SK-N-SH (cell line): ENCODE measurements around the gene ADGRG3. TPM values are rescaled to one million over a fixed set of nuclear protein-coding genes. Genes with fewer than 3 reads are reported as not detected.

ENCODE experiments used
- CTCF ChIA-PET: fragments of 300-600, 350-600 bp; formaldehyde crosslinking; extraction: SDS; loops from one replicate; lab custom pipeline; 2021; lab: Yijun Ruan, JAX
- POLR2A ChIA-PET: fragments of 350-600 bp; sonication (Branson Sonifier 250); formaldehyde crosslinking; extraction: SDS; loops from one replicate; lab custom pipeline; 2020; ENCODE audit warnings: antibody characterized with exemption, inconsistent platforms; lab: Yijun Ruan, JAX
- DNase-seq: peaks from one replicate; pipeline ENCODE4 v3.0.0; 2012
- H2AFZ ChIP-seq: fragments of 200-600 bp; sonication (generic); 2 replicates; pipeline ENCODE4 v1.8.1; 2016; ENCODE audit warnings: antibody characterized with exemption, mild to moderate bottlenecking, low read depth
- H3F3A ChIP-seq: fragments of 200-600 bp; sonication (generic); replicated peaks from 2 replicates; pipeline ENCODE3; 2016; ENCODE audit warnings: antibody characterized with exemption, mild to moderate bottlenecking; ENCODE audit not compliant: insufficient read depth
- H3K27ac ChIP-seq, 2 experiments: fragments of 200-500 bp in 1 of 2; fragments of 200-600 bp in 1 of 2; sonication (Bioruptor generic) in 1 of 2; sonication (generic), shearing (Covaris generic) in 1 of 2; 2 replicates each; pipeline versions ENCODE4 v1.5.1 to v1.6.1; 2014 to 2016; ENCODE audit warnings: low read depth in 2 of 2, inconsistent platforms in 1 of 2, low read length in 1 of 2, mild to moderate bottlenecking in 1 of 2, mixed read lengths in 1 of 2
- H3K27me3 ChIP-seq: fragments of 200-600 bp; sonication (generic), shearing (Covaris generic); 2 replicates; pipeline ENCODE4 v1.6.1; 2016; ENCODE audit warnings: mixed run types; ENCODE audit not compliant: insufficient read depth
- H3K36me3 ChIP-seq, 2 experiments: fragments of 200-500 bp in 1 of 2; fragments of 200-600 bp in 1 of 2; sonication (Bioruptor generic) in 1 of 2; sonication (generic) in 1 of 2; replicated peaks in 1 of 2; 2 replicates each; pipeline versions ENCODE3 to v1.5.1; 2014 to 2016; ENCODE audit warnings: low read length in 1 of 2, mild to moderate bottlenecking in 1 of 2; ENCODE audit not compliant: insufficient read depth in 2 of 2, control insufficient read depth in 1 of 2
- H3K4me1 ChIP-seq, 2 experiments: fragments of 200-500 bp in 1 of 2; fragments of 200-600 bp in 1 of 2; sonication (Bioruptor generic) in 1 of 2; sonication (generic), shearing (Covaris generic) in 1 of 2; 2 replicates each; pipeline versions ENCODE4 v1.5.1 to v1.6.1; 2014 to 2016; ENCODE audit warnings: low read depth in 1 of 2, low read length in 1 of 2, mixed run types in 1 of 2; ENCODE audit not compliant: insufficient read depth in 2 of 2, control insufficient read depth in 1 of 2
- H3K4me2 ChIP-seq: fragments of 200-600 bp; sonication (generic), shearing (Covaris generic); 2 replicates; pipeline ENCODE4 v1.6.1; 2017; ENCODE audit warnings: mixed run types
- H3K4me3 ChIP-seq, 2 experiments: fragments of 200-500 bp in 1 of 2; fragments of 200-600 bp in 1 of 2; sonication (Bioruptor generic) in 1 of 2; sonication (generic), shearing (Covaris generic) in 1 of 2; 2 replicates each; pipeline versions ENCODE4 v1.5.1 to v1.8.1; 2014 to 2016; ENCODE audit warnings: low read depth in 2 of 2, inconsistent platforms in 1 of 2, low read length in 1 of 2, mild to moderate bottlenecking in 1 of 2, mixed read lengths in 1 of 2, moderate library complexity in 1 of 2
- H3K79me2 ChIP-seq: fragments of 200-600 bp; sonication (generic); 2 replicates; pipeline ENCODE4 v1.8.1; 2017; ENCODE audit warnings: mild to moderate bottlenecking; ENCODE audit not compliant: insufficient read depth
- H3K9ac ChIP-seq: fragments of 200-600 bp; sonication (generic); 2 replicates; pipeline ENCODE4 v1.6.1; 2017; ENCODE audit warnings: mixed run types
- H3K9me2 ChIP-seq: fragments of 200-600 bp; sonication (generic); 2 replicates; pipeline ENCODE4 v1.6.1; 2017; ENCODE audit warnings: mixed run types
- H3K9me3 ChIP-seq: fragments of 200-600 bp; sonication (generic); 2 replicates; pipeline ENCODE4 v1.6.1; 2017; ENCODE audit warnings: mixed run types, mild to moderate bottlenecking, moderate library complexity
- H4K20me1 ChIP-seq: fragments of 200-600 bp; sonication (generic); 2 replicates; pipeline ENCODE4 v1.6.1; 2017; ENCODE audit warnings: mild to moderate bottlenecking, mixed run types; ENCODE audit not compliant: insufficient read depth
- EP300 ChIP-seq, 2 experiments: IDR thresholded peaks; 2 replicates each; pipeline versions ENCODE4 v1.4.0 to v1.6.1; 2012; ENCODE audit warnings: borderline replicate concordance in 1 of 2, low read depth in 1 of 2, low read length in 1 of 2
- FOSL2 ChIP-seq: IDR thresholded peaks from 2 replicates; pipeline ENCODE4 v1.4.0; 2012; ENCODE audit warnings: low read depth, mild to moderate bottlenecking, moderate library complexity, borderline replicate concordance
- FOXJ3 ChIP-seq: sonication (generic); formaldehyde crosslinking; IDR thresholded peaks from 2 replicates; pipeline ENCODE4 v1.5.1; 2020; ENCODE audit warnings: mild to moderate bottlenecking, missing genetic modification reagents
- FOXM1 ChIP-seq: IDR thresholded peaks from 2 replicates; pipeline ENCODE4 v1.4.0; 2012; ENCODE audit warnings: low read depth, mild to moderate bottlenecking
- IRF3 ChIP-seq: fragments of 150-350 bp; IDR thresholded peaks from 2 replicates; pipeline ENCODE4 v1.6.1; 2016; ENCODE audit warnings: mild to moderate bottlenecking, low read depth, low read length
- MEF2A ChIP-seq: IDR thresholded peaks from 2 replicates; pipeline ENCODE4 v1.4.0; 2012; ENCODE audit warnings: low read depth, borderline replicate concordance
- NRF1 ChIP-seq: IDR thresholded peaks from 2 replicates; pipeline ENCODE4 v1.6.1; 2012; ENCODE audit warnings: low read depth, mild to moderate bottlenecking, low read length
- PBX3 ChIP-seq: IDR thresholded peaks from 2 replicates; pipeline ENCODE4; 2012
- POLR2AphosphoS5 ChIP-seq: IDR thresholded peaks from 2 replicates; pipeline ENCODE4 v1.6.1; 2012; ENCODE audit warnings: low read depth, low read length
- RAD21 ChIP-seq: IDR thresholded peaks from 2 replicates; pipeline ENCODE4 v1.6.1; 2012; ENCODE audit warnings: mild to moderate bottlenecking, low read length
- RCOR1 ChIP-seq: fragments of 150-350 bp; IDR thresholded peaks from 2 replicates; pipeline ENCODE4 v1.6.1; 2017; ENCODE audit warnings: antibody characterized with exemption, low read length
- SIN3A ChIP-seq: IDR thresholded peaks from 2 replicates; pipeline ENCODE4 v1.6.1; 2012; ENCODE audit warnings: low read depth, mild to moderate bottlenecking, low read length, moderate library complexity, borderline replicate concordance
- SMC3 ChIP-seq: IDR thresholded peaks from 2 replicates; pipeline ENCODE4 v1.6.1; 2012; ENCODE audit warnings: low read depth, low read length, improper control_type of control experiment
- TAF1 ChIP-seq: IDR thresholded peaks from 2 replicates; pipeline ENCODE4 v1.6.1; 2012; ENCODE audit warnings: low read depth, mild to moderate bottlenecking, low read length, moderate library complexity, borderline replicate concordance
- TCF12 ChIP-seq: IDR thresholded peaks from 2 replicates; pipeline ENCODE4 v1.4.0; 2012
- TEAD4 ChIP-seq: IDR thresholded peaks from 2 replicates; pipeline ENCODE4 v1.4.0; 2012; ENCODE audit warnings: mild to moderate bottlenecking, borderline replicate concordance; ENCODE audit not compliant: insufficient read depth
- USF2 ChIP-seq: fragments of 150-350 bp; IDR thresholded peaks from 2 replicates; pipeline ENCODE4 v1.6.1; 2017; ENCODE audit warnings: antibody characterized with exemption, low read length, low read depth, borderline replicate concordance
- ZBTB33 ChIP-seq: IDR thresholded peaks from 2 replicates; pipeline ENCODE4 v1.4.0; 2012; ENCODE audit warnings: low read depth, borderline replicate concordance
- WGBS: methylation state at CpG from one replicate; pipeline ENCODE4 v1.1.6; 2017; ENCODE audit warnings: low lambda C conversion rate; 5-methylcytosine and 5-hydroxymethylcytosine counted together
- polyA plus RNA-seq, 3 experiments: library from polyadenylated mRNA; depleted of rRNA; stranded (reverse); fragments of >200 nt; gene quantifications; 2 replicates each; pipeline ENCODE4 v1.2.3, GENCODE V29; 2012

Gene ADGRG3
- polyA plus RNA-seq, 1 of the 3 experiments (the other 2 are of a cell fraction): not detected

- TF ChIP-seq IRF3 (no peak), TEAD4 (no peak), ZBTB33 (no peak), MEF2A (no peak), USF2 (no peak)
These were observed 24.2 kb upstream of the ADGRG3 start (continued) for GRCh38 chr16:57643910-57644309.

- H3K79me2 ChIP-seq: no peaks in the 10 kb centered on the region
These were observed 23.6 kb upstream of the ADGRG3 start for GRCh38 chr16:57644383-57645014.

GRCh38 chr16:57645169-57645568, 22.9 kb upstream of the ADGRG3 start:
- no peaks in the 10 kb centered on the region for H4K20me1 ChIP-seq
- WGBS: 81% methylated on average over 7 of the region's 10 CpGs
- no peak overlapping the region for H2AFZ ChIP-seq
- H3K27ac ChIP-seq: no peak overlapping the region
- H3K9ac ChIP-seq: no peak overlapping the region
- H3K36me3 ChIP-seq: no peaks in the 10 kb centered on the region
- no peaks in the 10 kb centered on the region for H3K79me2 ChIP-seq
- peaks cover 7% of the 10 kb centered on the region for H3F3A ChIP-seq
- H3K9me3 ChIP-seq: no peaks in the 10 kb centered on the region
- DNase-seq: no peak
- POLR2A ChIA-PET: no interaction called here
- H3K4me3 ChIP-seq: no peak overlapping the region
- no peak overlapping the region for H3K4me2 ChIP-seq
- no peaks in the 10 kb centered on the region for H3K9me2 ChIP-seq
- no peaks in the 10 kb centered on the region for H3K27me3 ChIP-seq
- peaks cover 2 to 4% of the 10 kb centered on the region in 2 experiments; a peak in 1 of 4 replicates for H3K4me1 ChIP-seq
- CTCF ChIA-PET: interaction anchor here (1.0 to 6.3 kb wide), 5 partner anchors 9 to 68 kb away, joined by 4 to 129 read pairs (median 95); no protein-coding TSS in a partner anchor
- TF ChIP-seq ZBTB33: no peak
- no peak for TF ChIP-seq SMC3
- TF ChIP-seq EP300 (IDR thresholded peaks at IDR 0.05; ENCODE audit: borderline replicate concordance in 1 of 2, low read depth in 1 of 2, low read length in 1 of 2): no peak
- no peak for TF ChIP-seq POLR2AphosphoS5
- no peak for TF ChIP-seq RCOR1
- TF ChIP-seq FOXM1: no peak
- no peak for TF ChIP-seq PBX3
- no peak for TF ChIP-seq FOSL2
- no peak for TF ChIP-seq SIN3A
- TF ChIP-seq TCF12: no peak

More at GRCh38 chr16:57644383-57645014, 23.6 kb upstream of the ADGRG3 start:
- Histone ChIP-seq H3K4me1 (peaks cover 4% of the 10 kb centered on the region in 2 experiments; a peak in 1 of 4 replicates), H3K9me2 (no peaks in the 10 kb centered on the region), H3K9me3 (no peaks in the 10 kb centered on the region), H3K27ac (no peak overlapping the region), H3K4me3 (no peak overlapping the region), H2AFZ (no peak overlapping the region), H3K9ac (no peak overlapping the region), H4K20me1 (no peaks in the 10 kb centered on the region), H3K27me3 (no peaks in the 10 kb centered on the region), H3K36me3 (no peaks in the 10 kb centered on the region), H3F3A (peaks cover 7% of the 10 kb centered on the region), H3K4me2 (no peak overlapping the region)
- ChIA-PET CTCF (interaction anchor here (1.1 to 6.3 kb wide), 5 partner anchors 8 to 68 kb away, joined by 7 to 101 read pairs (median 81); no protein-coding TSS in a partner anchor), POLR2A (no interaction called here)
- WGBS: 83% methylated on average over 9 of the region's 11 CpGs
- TF ChIP-seq NRF1: no peak
- no peak for TF ChIP-seq FOXJ3 (CRISPR knock-in tag)
- TF ChIP-seq EP300 (IDR thresholded peaks at IDR 0.05; ENCODE audit: borderline replicate concordance in 1 of 2, low read depth in 1 of 2, low read length in 1 of 2): no peak
- TF ChIP-seq RAD21: no peak
- no peak for TF ChIP-seq SMC3
- no peak for TF ChIP-seq TAF1
- TF ChIP-seq, all 33 proteins: peak for 0
- no peak for DNase-seq
